K562 (cell line): ENCODE results near the gene GALM. TPM values are rescaled to one million over a fixed set of nuclear protein-coding genes. Genes with fewer than 3 reads are reported as not detected.

Source experiments
- ATAC-seq: fragments of 200-7000 bp; cut with Tn5 transposase; 3 replicates; pipeline ENCODE4 v1.9.1; 2020; ENCODE audit warnings: moderate library complexity
- BruUV-seq: library from RNA; stranded (reverse); fragments of 400-500 nt; replicated peaks from 2 replicates; lab custom pipeline; 2021; lab: Mats Ljungman, UMichigan
- CTCF ChIA-PET: fragments of 300-600 bp; formaldehyde crosslinking; extraction: SDS; loops from one replicate; lab custom pipeline; 2021; ENCODE audit warnings: low intra/inter-chr PET ratio; lab: Yijun Ruan, JAX
- POLR2A ChIA-PET: fragments of 300-600, 350-650 bp; sonication (Branson Sonifier 250); formaldehyde crosslinking; extraction: SDS; loops from one replicate; lab custom pipeline; 2021; ENCODE audit warnings: antibody characterized with exemption, inconsistent platforms; lab: Yijun Ruan, JAX
- DNase-seq, 4 experiments: peaks; one replicate each; pipeline versions ENCODE4 v3.0.0 to v3.0.0-alpha.2; 2011 to 2018; ENCODE audit warnings: low spot score in 3 of 4, mixed read lengths in 3 of 4; ENCODE audit errors: extremely low read depth in 1 of 4
- FAIRE-seq: peaks from 2 replicates; lab custom pipeline; 2011; peaks lifted over from hg19 to GRCh38; lab: Jason Lieb, UNC
- H2AFZ ChIP-seq: 2 replicates; pipeline ENCODE4 v1.6.0; 2011; ENCODE audit warnings: low read depth, low read length, control low read depth, inconsistent platforms
- H3K27ac ChIP-seq: fragments of 200-600 bp; 3 replicates; pipeline ENCODE4 v1.8.0; 2011; ENCODE audit warnings: low read depth, mild to moderate bottlenecking, control low read depth, inconsistent platforms, low read length, moderate library complexity, mixed read lengths; ENCODE audit errors: extremely low read depth
- H3K27me3 ChIP-seq, 2 experiments: fragments of 300-600 bp in 1 of 2; 2 replicates in 1 of 2; 3 replicates in 1 of 2; pipeline versions ENCODE4 v1.6.0 to v1.8.0; 2011; ENCODE audit warnings: inconsistent platforms in 2 of 2, low read length in 2 of 2, mild to moderate bottlenecking in 1 of 2, mixed read lengths in 1 of 2, moderate library complexity in 1 of 2; ENCODE audit not compliant: control insufficient read depth in 2 of 2, insufficient read depth in 2 of 2
- H3K36me3 ChIP-seq: fragments of 300-600 bp; 3 replicates; pipeline ENCODE4 v1.8.0; 2011; ENCODE audit warnings: mild to moderate bottlenecking, low read length, inconsistent platforms; ENCODE audit not compliant: control insufficient read depth, insufficient read depth
- H3K4me1 ChIP-seq, 2 experiments: fragments of 200-600 bp in 1 of 2; replicated peaks in 1 of 2; 2 replicates in 1 of 2; 3 replicates in 1 of 2; pipeline versions ENCODE4 v1.5.1 to v1.8.0; 2011; ENCODE audit warnings: inconsistent platforms in 2 of 2, low read length in 2 of 2, mild to moderate bottlenecking in 1 of 2, mixed read lengths in 1 of 2, moderate library complexity in 1 of 2; ENCODE audit not compliant: control insufficient read depth in 2 of 2, insufficient read depth in 2 of 2
- H3K4me2 ChIP-seq: 2 replicates; pipeline ENCODE4 v1.6.1; 2011; ENCODE audit warnings: low read length, control low read depth, inconsistent platforms, mixed read lengths; ENCODE audit not compliant: insufficient read depth
- H3K4me3 ChIP-seq: fragments of 200-600 bp; sonication (generic), shearing (Covaris generic); 2 replicates; pipeline ENCODE4 v1.5.1; 2016; ENCODE audit warnings: control low read depth, inconsistent platforms
- H3K79me2 ChIP-seq: fragments of 200-600 bp; 3 replicates; pipeline ENCODE4 v1.8.0; 2011; ENCODE audit warnings: low read length, inconsistent platforms; ENCODE audit not compliant: control insufficient read depth, insufficient read depth
- H3K9ac ChIP-seq, 2 experiments: 2 replicates each; pipeline versions ENCODE4 v1.6.0 to v1.6.1; 2011; ENCODE audit warnings: low read depth in 2 of 2, low read length in 2 of 2, control low read depth in 1 of 2, inconsistent platforms in 1 of 2, mild to moderate bottlenecking in 1 of 2, mixed read lengths in 1 of 2; ENCODE audit not compliant: insufficient read depth in 1 of 2
- H3K9me1 ChIP-seq: one replicate; pipeline ENCODE4 v1.6.0; 2011; ENCODE audit warnings: inconsistent platforms, mild to moderate bottlenecking, low read length, moderate library complexity; ENCODE audit not compliant: control insufficient read depth, insufficient read depth
- H3K9me3 ChIP-seq: replicated peaks from 2 replicates; pipeline ENCODE4 v1.5.1; 2011; ENCODE audit warnings: low read depth, low read length, inconsistent platforms; ENCODE audit not compliant: control insufficient read depth, insufficient read depth
- H4K20me1 ChIP-seq: replicated peaks from 2 replicates; pipeline ENCODE4 v1.6.1; 2011; ENCODE audit warnings: low read length, inconsistent platforms, mixed read lengths; ENCODE audit not compliant: control insufficient read depth, insufficient read depth
- CCNT2 ChIP-seq: IDR thresholded peaks from 2 replicates; pipeline ENCODE4 v1.6.1; 2011; ENCODE audit warnings: borderline replicate concordance, low read depth, mild to moderate bottlenecking, moderate library complexity, mixed read lengths, low read length; ENCODE audit not compliant: insufficient read length; ENCODE audit errors: extremely low read depth
- DMBX1 ChIP-seq: fragments of 250-450 bp; sonication (Bioruptor Pico); IDR thresholded peaks from 2 replicates; pipeline ENCODE4 v1.8.0; 2022; ENCODE audit warnings: inconsistent platforms, mild to moderate bottlenecking, moderate library complexity, borderline replicate concordance
- FOXJ3 ChIP-seq: sonication (generic); formaldehyde crosslinking; IDR thresholded peaks from 2 replicates; pipeline ENCODE4 v1.4.0; 2020; ENCODE audit warnings: mild to moderate bottlenecking, missing genetic modification reagents
- TEAD1 ChIP-seq, 2 experiments: fragments of 450-650 bp in 1 of 2; sonication (generic) in 1 of 2; formaldehyde crosslinking; IDR thresholded peaks; 2 replicates each; pipeline versions ENCODE4 v1.4.0 to v1.8.0; 2020 to 2022; ENCODE audit warnings: mild to moderate bottlenecking in 2 of 2, missing genetic modification reagents in 1 of 2
- ZNF324 ChIP-seq: fragments of 250-450 bp; sonication (Bioruptor Pico); IDR thresholded peaks from 2 replicates; pipeline ENCODE4 v1.4.0; 2020; ENCODE audit warnings: mild to moderate bottlenecking
- ZNF668 ChIP-seq: fragments of 250-450 bp; sonication (Bioruptor Pico); IDR thresholded peaks from 2 replicates; pipeline ENCODE4 v1.8.0; 2022; ENCODE audit warnings: mild to moderate bottlenecking, inconsistent platforms
- ZNF766 ChIP-seq: fragments of 200-800 bp; sonication (Bioruptor generic); conservative IDR thresholded peaks from 2 replicates; pipeline ENCODE4 v1.6.1; 2016; ENCODE audit warnings: missing genetic modification characterization, missing compliant biosample characterization
- ZNF778 ChIP-seq: fragments of 450-650 bp; formaldehyde crosslinking; IDR thresholded peaks from 2 replicates; pipeline ENCODE4 v1.4.0; 2020; ENCODE audit warnings: mild to moderate bottlenecking, moderate library complexity
- WGBS: fragments of 100-300 bp; shearing (Covaris generic); methylation state at CpG from one replicate; pipeline ENCODE4 v1.1.6; 2016; ENCODE audit warnings: low coverage, mixed read lengths; ENCODE audit not compliant: insufficient coverage; ENCODE audit errors: missing lambda C conversion rate; 5-methylcytosine and 5-hydroxymethylcytosine counted together
- in situ Hi-C: fragments of 300-500 bp; cut with MboI; formaldehyde crosslinking; loops from 4 replicates; pipeline ENCODE4 v1.15.0; 2018; ENCODE audit warnings: inconsistent platforms, mixed read lengths
- intact Hi-C: fragments of 100-400 bp; cut with micrococcal nuclease; formaldehyde crosslinking; loops from 2 replicates; pipeline ENCODE4 v1.14.2; 2022
- polyA plus RNA-seq, 8 experiments: library from polyadenylated mRNA; depleted of rRNA in 4 of 8; stranded (reverse) in 5 of 8; unstranded in 3 of 8; fragments of >200 nt; fragmentation: Nextera tagmentation in 2 of 8; fragmentation: Illumina TruSeq in 1 of 8; extraction: Ambion mirVana in 2 of 8; extraction: Trizol in 1 of 8; gene quantifications; 2 replicates each; pipeline versions ENCODE4 v1.2.1 to v1.2.3, GENCODE V29; 2011 to 2014; ENCODE audit warnings: inconsistent platforms in 1 of 8, missing spikeins in 1 of 8
- total RNA-seq, 7 experiments: library from RNA; depleted of rRNA in 6 of 7; stranded (reverse); fragments of >200 nt in 6 of 7; fragmentation: Illumina TruSeq in 2 of 7; extraction: Trizol in 2 of 7; gene quantifications; 2 replicates each; pipeline versions ENCODE4 v1.2.1 to v1.2.3, GENCODE V29; 2011 to 2021; ENCODE audit warnings: low replicate concordance in 1 of 7
- TF ChIP-seq, protein P1 (sequence below): fragments of 250-450 bp; sonication (Bioruptor Pico); IDR thresholded peaks from 2 replicates; pipeline ENCODE4 v1.6.1; 2021; ENCODE audit warnings: mild to moderate bottlenecking
- TF ChIP-seq, protein P2 (sequence below), 2 experiments: fragments of 450-650 bp; formaldehyde crosslinking in 1 of 2; IDR thresholded peaks; 2 replicates each; pipeline versions ENCODE4 v1.4.0 to v1.6.1; 2014 to 2020; ENCODE audit warnings: mild to moderate bottlenecking in 2 of 2, borderline replicate concordance in 1 of 2, low read depth in 1 of 2
- TF ChIP-seq, protein P3 (sequence below): fragments of 450-650 bp; IDR thresholded peaks from 2 replicates; pipeline ENCODE4 v1.6.1; 2016; ENCODE audit warnings: missing biosample characterization, missing genetic modification characterization
- TF ChIP-seq, protein P4 (sequence below): sonication (generic); formaldehyde crosslinking; IDR thresholded peaks from 2 replicates; pipeline ENCODE4 v1.9.0; 2022; ENCODE audit warnings: mild to moderate bottlenecking, missing genetic modification reagents

The GALM gene
- total and polyA plus RNA-seq, 9 of the 15 experiments (the other 6 are each of a cell fraction or from before 2014, with no cell fraction given): 22.1 to 51.7 (median 27.9) TPM

DNA sequence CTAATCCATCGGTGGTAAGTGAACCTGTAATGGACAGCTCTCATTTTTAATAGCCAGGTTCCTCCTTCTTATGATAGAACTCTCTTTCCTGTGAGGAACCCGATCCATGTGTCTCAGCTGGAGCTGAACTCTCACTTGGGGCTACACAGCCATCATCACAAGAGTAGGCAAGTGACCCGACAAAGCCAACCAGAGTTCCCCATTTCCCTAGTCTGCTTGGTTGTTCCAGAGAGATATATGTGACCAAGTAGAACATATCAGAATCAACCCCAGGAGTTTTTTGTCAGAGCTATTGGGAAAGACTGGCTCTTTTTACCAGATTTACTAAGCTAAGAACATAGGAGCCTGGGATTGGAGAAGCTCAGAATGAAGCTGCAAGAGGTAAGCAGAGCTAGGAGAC lies 48.6 kb upstream of the GALM start:
- Histone ChIP-seq H3K79me2 (no peaks in the 10 kb centered on the region), H2AFZ (peak overlapping the region; percentile 29), H3K4me1 (peaks cover 6 to 46% of the 10 kb centered on the region in 2 experiments), H3K4me2 (no peak overlapping the region), H3K9ac (no peak overlapping the region), H3K27ac (no peak overlapping the region), H4K20me1 (no peaks in the 10 kb centered on the region), H3K27me3 (no peaks in the 10 kb centered on the region), H3K9me1 (no peaks in the 10 kb centered on the region), H3K9me3 (0 out of 2 replicates have a peak, but pooled peaks cover 3% of the 10 kb centered on the region), H3K36me3 (no peaks in the 10 kb centered on the region), H3K4me3 (no peak overlapping the region)
- ATAC-seq (no peak), FAIRE-seq (no peak), DNase-seq (no peak)
- CTCF ChIA-PET: no interaction called here
- WGBS: 47% methylated on average over 3 of the region's 3 CpGs
- POLR2A ChIA-PET: interaction anchor here (0.9 to 2.9 kb wide), 5 partner anchors 9 to 79 kb away, joined by 3 to 10 read pairs (median 5); partner anchors contain the start of gene HNRNPLL
- in situ Hi-C loops (no loop called here), intact Hi-C loops (no loop called here)
- BruUV-seq: no TSS peak
- TF ChIP-seq TEAD1 (CRISPR knock-in tag; IDR thresholded peaks at IDR 0.05) (no peak), ZNF766 (CRISPR knock-in tag) (no peak), DMBX1 (CRISPR knock-in tag) (no peak), ZNF778 (no peak), CCNT2 (no peak), ZNF324 (CRISPR knock-in tag) (no peak), FOXJ3 (CRISPR knock-in tag) (no peak), ZNF668 (CRISPR knock-in tag) (no peak)
- TF ChIP-seq, protein P1, sequence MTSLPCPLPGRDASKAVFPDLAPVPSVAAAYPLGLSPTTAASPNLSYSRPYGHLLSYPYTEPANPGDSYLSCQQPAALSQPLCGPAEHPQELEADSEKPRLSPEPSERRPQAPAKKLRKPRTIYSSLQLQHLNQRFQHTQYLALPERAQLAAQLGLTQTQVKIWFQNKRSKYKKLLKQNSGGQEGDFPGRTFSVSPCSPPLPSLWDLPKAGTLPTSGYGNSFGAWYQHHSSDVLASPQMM: no peak
- TF ChIP-seq, protein P2, sequence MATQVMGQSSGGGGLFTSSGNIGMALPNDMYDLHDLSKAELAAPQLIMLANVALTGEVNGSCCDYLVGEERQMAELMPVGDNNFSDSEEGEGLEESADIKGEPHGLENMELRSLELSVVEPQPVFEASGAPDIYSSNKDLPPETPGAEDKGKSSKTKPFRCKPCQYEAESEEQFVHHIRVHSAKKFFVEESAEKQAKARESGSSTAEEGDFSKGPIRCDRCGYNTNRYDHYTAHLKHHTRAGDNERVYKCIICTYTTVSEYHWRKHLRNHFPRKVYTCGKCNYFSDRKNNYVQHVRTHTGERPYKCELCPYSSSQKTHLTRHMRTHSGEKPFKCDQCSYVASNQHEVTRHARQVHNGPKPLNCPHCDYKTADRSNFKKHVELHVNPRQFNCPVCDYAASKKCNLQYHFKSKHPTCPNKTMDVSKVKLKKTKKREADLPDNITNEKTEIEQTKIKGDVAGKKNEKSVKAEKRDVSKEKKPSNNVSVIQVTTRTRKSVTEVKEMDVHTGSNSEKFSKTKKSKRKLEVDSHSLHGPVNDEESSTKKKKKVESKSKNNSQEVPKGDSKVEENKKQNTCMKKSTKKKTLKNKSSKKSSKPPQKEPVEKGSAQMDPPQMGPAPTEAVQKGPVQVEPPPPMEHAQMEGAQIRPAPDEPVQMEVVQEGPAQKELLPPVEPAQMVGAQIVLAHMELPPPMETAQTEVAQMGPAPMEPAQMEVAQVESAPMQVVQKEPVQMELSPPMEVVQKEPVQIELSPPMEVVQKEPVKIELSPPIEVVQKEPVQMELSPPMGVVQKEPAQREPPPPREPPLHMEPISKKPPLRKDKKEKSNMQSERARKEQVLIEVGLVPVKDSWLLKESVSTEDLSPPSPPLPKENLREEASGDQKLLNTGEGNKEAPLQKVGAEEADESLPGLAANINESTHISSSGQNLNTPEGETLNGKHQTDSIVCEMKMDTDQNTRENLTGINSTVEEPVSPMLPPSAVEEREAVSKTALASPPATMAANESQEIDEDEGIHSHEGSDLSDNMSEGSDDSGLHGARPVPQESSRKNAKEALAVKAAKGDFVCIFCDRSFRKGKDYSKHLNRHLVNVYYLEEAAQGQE (IDR thresholded peaks at IDR 0.05; ENCODE audit: borderline replicate concordance): no peak
- TF ChIP-seq, protein P2 (CRISPR knock-in tag; IDR thresholded peaks at IDR 0.05; ENCODE audit: low read depth): no peak
- TF ChIP-seq, protein P3, sequence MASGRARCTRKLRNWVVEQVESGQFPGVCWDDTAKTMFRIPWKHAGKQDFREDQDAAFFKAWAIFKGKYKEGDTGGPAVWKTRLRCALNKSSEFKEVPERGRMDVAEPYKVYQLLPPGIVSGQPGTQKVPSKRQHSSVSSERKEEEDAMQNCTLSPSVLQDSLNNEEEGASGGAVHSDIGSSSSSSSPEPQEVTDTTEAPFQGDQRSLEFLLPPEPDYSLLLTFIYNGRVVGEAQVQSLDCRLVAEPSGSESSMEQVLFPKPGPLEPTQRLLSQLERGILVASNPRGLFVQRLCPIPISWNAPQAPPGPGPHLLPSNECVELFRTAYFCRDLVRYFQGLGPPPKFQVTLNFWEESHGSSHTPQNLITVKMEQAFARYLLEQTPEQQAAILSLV (tag): no peak
- TF ChIP-seq, protein P4, sequence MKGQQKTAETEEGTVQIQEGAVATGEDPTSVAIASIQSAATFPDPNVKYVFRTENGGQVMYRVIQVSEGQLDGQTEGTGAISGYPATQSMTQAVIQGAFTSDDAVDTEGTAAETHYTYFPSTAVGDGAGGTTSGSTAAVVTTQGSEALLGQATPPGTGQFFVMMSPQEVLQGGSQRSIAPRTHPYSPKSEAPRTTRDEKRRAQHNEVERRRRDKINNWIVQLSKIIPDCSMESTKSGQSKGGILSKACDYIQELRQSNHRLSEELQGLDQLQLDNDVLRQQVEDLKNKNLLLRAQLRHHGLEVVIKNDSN: no peak
